ENCODE data around the gene MYOZ3. TPM values are rescaled to one million over a fixed set of nuclear protein-coding genes. Genes with fewer than 3 reads are reported as not detected.

Gene MYOZ3
- total and polyA plus RNA-seq, 12 donors: 0.12 to 1.9 (median 0.45) TPM; not detected in 1

DNA sequence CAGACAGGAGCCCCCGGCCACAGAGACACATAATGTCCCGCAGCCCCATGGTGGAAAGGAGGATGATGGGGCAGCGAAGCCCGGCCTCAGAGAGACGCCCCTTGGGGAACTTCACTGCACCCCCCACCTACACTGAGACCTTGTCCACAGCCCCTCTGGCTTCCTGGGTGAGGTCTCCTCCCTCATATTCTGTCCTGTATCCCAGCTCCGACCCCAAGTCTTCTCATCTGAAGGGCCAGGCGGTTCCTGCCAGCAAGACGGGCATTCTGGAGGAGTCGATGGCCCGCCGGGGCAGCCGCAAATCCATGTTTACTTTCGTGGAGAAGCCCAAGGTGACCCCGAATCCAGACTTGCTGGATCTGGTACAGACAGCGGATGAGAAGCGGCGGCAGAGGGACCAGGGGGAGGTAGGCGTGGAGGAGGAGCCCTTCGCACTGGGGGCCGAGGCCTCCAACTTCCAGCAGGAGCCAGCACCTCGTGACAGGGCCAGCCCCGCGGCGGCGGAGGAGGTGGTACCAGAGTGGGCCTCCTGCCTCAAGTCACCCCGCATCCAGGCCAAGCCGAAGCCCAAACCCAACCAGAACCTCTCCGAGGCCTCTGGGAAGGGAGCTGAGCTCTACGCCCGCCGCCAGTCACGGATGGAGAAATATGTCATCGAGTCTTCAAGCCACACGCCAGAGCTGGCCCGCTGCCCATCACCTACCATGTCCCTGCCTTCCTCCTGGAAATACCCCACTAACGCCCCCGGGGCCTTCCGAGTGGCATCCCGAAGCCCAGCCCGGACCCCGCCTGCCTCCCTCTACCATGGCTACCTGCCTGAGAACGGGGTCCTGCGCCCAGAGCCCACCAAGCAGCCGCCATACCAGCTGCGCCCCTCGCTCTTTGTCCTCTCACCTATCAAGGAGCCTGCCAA lies 11.7 kb upstream of the MYOZ3 start:
- peak in 4 of 7 donors; percentile 46 to 71 (median 68) for DNase-seq
- Histone ChIP-seq H3K4me3 (no peak overlapping the region), H3K27me3 (no peaks in the 10 kb centered on the region), H3K9me3 (replicated peaks in 1 of 3) (no peaks in the 10 kb centered on the region), H3K27ac (peak overlapping the region in 4 of 5 donors; percentile 17 to 89 (median 66)), H3K4me1 (replicated peaks in 1 of 2) (peaks cover 47 to 93% of the 10 kb centered on the region in 2 donors), H3K36me3 (replicated peaks in 1 of 2) (peaks cover 0 to 57% of the 10 kb centered on the region in 2 donors)
- TF ChIP-seq, protein P1, sequence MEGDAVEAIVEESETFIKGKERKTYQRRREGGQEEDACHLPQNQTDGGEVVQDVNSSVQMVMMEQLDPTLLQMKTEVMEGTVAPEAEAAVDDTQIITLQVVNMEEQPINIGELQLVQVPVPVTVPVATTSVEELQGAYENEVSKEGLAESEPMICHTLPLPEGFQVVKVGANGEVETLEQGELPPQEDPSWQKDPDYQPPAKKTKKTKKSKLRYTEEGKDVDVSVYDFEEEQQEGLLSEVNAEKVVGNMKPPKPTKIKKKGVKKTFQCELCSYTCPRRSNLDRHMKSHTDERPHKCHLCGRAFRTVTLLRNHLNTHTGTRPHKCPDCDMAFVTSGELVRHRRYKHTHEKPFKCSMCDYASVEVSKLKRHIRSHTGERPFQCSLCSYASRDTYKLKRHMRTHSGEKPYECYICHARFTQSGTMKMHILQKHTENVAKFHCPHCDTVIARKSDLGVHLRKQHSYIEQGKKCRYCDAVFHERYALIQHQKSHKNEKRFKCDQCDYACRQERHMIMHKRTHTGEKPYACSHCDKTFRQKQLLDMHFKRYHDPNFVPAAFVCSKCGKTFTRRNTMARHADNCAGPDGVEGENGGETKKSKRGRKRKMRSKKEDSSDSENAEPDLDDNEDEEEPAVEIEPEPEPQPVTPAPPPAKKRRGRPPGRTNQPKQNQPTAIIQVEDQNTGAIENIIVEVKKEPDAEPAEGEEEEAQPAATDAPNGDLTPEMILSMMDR (IDR thresholded peaks at IDR 0.05): no peak
- TF ChIP-seq POLR2A (IDR thresholded peaks at IDR 0.05): no peak
- intact Hi-C loops (cut with DNase I): no loop called here
- WGBS, 4 donors: 73 to 86% (median 76%) methylated on average over 31 to 46 of the region's 46 CpGs

DNA sequence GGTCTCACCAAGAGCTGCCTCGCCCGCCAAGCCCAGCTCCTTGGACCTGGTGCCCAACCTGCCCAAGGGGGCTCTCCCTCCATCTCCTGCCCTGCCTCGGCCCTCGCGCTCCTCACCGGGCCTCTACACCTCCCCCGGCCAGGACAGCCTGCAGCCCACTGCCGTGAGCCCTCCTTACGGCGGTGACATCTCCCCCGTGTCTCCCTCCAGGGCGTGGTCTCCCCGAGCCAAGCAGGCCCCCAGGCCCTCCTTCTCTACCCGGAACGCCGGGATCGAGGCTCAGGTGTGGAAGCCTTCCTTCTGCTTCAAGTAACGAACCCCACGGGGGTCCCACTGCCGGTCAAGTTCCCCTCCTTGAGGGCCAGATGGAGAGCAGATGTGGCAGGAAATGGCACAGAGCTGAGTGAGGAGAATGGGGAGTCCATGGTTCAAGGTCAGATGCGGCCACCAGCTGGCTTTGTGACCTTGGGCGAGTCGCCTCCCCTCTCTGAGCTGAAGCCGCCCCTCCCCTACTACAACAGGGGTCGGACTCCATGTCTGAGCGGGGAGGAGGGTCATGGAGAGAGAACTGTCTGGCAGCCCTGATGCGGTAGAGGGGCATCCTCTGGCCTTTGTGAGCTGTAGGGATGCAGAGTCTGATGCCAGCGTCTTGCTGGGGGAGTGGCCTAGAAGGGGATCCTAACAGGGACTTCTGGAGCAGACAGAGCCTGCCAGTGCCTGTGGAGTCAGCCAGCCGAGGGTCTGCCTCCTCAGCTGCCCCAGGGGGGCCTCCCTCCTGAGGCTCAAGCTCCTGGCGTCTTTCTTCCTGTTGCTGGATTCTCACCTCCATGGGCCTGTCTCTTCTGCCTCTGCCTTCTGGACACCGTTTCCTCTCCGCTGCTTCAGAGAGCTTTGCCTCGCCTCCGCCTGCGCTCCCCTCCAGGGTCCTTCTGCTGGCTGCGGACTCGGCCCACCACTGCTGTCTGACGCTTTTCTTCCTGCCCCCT lies 10.7 kb upstream of the MYOZ3 start:
- WGBS, 4 donors: 67 to 75% (median 69%) methylated on average over 26 to 38 of the region's 38 CpGs
- no peak for TF ChIP-seq POLR2A (IDR thresholded peaks at IDR 0.05)
- Histone ChIP-seq H3K36me3 (replicated peaks in 1 of 2) (peaks cover 0 to 57% of the 10 kb centered on the region in 2 donors), H3K4me3 (no peak overlapping the region), H3K4me1 (replicated peaks in 1 of 2) (peaks cover 38 to 83% of the 10 kb centered on the region in 2 donors), H3K27me3 (no peaks in the 10 kb centered on the region), H3K9me3 (replicated peaks in 1 of 3) (no peaks in the 10 kb centered on the region), H3K27ac (peak overlapping the region in 4 of 5 donors; percentile 17 to 89 (median 66))
- intact Hi-C loops (cut with DNase I): no loop called here
- DNase-seq: peak in 1 of 7 donors; percentile 17

DNA sequence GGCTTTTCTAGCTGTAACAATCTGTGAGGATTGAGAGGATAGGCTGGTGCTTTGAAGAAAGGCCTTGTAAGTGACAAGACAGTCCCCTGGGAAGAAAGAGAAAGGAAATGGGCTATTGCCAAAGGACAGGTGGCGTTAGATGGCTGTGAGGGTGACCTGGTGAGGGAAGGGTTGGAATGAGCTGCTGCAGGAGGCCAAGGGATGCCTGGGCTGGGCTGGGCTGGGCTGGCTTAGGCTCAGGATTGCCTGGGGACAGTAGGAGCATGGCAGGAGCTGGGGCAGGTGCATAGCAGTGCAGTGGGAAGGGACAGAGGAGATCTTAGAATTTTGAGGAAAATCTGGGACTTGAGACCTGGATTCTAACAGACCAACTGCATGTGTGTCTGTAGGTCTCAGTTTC lies 9.7 kb upstream of the MYOZ3 start:
- H3K27ac ChIP-seq: peak overlapping the region in 4 of 5 donors; percentile 14 to 89 (median 66)
- intact Hi-C loops (cut with DNase I): no loop called here
- H3K4me3 ChIP-seq: no peak overlapping the region
- H3K4me1 ChIP-seq (replicated peaks in 1 of 2): peaks cover 38 to 82% of the 10 kb centered on the region in 2 donors
- WGBS, 4 donors: 7 to 38% (median 24%) methylated on average over 1 of the region's 1 CpG
- no peak for DNase-seq
- H3K36me3 ChIP-seq (replicated peaks in 1 of 2): peaks cover 0 to 57% of the 10 kb centered on the region in 2 donors
- no peaks in the 10 kb centered on the region for H3K27me3 ChIP-seq
- no peaks in the 10 kb centered on the region for H3K9me3 ChIP-seq (replicated peaks in 1 of 3)
- TF ChIP-seq POLR2A (IDR thresholded peaks at IDR 0.05): no peak
- TF ChIP-seq, protein P1 (IDR thresholded peaks at IDR 0.05): no peak

DNA sequence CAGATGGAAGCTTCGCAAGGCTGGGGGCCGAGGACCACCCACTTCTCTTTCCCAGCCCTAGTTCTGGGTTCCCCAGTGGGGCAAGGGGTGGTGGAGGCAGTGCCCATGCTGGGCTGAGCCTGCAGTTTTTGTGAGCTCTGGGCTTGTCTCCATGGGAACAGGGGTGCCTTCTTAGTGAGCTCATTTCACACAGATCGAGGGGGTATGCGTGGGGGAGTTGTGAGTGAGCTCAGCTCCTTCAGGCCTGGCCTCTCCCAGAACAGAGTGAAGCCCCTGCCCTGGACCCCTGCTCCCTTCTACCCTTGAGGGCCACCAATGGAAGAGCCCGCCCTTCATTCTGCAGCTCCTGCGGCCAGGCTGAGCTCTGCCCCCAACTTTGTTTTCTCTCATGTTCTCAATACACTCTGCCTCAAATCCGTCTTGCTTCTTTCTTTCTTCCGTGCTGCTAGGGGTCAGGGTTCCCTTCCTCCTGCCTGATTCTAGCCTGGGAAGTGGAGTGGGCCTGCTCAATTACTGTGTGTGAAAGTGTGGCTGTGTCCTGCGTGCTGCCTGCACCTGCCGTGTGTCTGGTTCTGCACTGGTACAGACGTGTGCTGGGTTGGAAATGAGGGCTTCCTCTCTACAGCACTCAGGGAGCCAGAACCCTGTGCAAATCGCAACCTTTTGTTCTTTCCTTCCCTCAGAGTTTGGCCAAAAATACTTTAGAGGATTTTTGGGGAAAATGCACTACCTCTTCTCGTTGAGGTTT lies 9.0 kb upstream of the MYOZ3 start:
- H3K9me3 ChIP-seq (replicated peaks in 1 of 3): no peaks in the 10 kb centered on the region
- intact Hi-C loops (cut with DNase I): no loop called here
- H3K4me3 ChIP-seq: no peak overlapping the region
- WGBS, 4 donors: 66 to 73% (median 70%) methylated on average over 10 to 13 of the region's 13 CpGs
- H3K27ac ChIP-seq: peak overlapping the region in 2 of 5 donors; percentile 85 to 89
- no peaks in the 10 kb centered on the region for H3K27me3 ChIP-seq
- peak in 2 of 7 donors; percentile 15 for DNase-seq
- H3K36me3 ChIP-seq (replicated peaks in 1 of 2): peaks cover 0 to 57% of the 10 kb centered on the region in 2 donors
- TF ChIP-seq, protein P1 (IDR thresholded peaks at IDR 0.05): no peak
- TF ChIP-seq POLR2A (IDR thresholded peaks at IDR 0.05): no peak
- H3K4me1 ChIP-seq (replicated peaks in 1 of 2): peaks cover 33 to 79% of the 10 kb centered on the region in 2 donors
